ENCODE results near the gene PPP1R9B.

Gene PPP1R9B

DNA sequence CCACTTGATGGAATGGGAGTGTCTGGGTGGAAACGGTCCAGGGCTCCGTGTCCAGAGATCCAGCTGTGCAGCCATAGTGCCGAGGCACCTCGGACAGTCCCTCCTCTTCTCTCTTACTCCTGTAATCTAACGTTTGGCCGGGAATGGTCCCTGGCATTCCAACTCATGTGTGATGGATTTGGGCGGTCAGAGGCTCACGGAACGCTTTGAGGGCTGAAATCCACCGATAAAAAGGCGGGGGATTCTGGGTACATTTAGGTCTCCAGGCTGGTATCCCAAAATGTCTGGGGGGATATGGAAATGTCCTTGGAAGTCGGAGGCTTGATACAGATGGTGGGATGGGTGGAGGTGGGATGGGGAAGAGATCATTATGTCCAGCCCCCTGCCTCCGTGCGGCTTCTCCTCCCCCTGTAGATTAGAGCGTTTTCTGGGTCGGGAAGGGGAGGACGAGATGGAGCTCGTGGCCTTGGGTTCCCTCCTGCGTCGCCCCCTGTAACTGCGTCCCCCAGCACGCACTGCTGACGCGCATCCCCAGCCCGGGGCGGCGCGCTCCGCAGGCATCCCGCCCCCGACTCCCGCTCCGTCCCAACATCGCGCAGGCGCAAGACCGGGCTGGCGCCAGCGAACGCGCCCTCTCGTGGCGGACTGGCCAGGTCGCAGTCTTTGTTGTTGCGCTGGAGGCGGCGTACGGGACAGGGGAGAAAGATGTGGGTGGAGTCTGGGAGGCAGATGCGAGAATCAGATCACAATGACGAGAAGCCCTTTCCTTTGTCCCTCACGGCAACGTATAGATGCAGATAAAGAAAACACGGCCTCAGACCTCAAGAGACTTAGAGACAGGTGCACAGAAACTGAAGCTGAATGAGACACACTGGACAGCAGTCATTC lies 10.8 kb upstream of the PPP1R9B start:
- peak; percentile 92 to 93 (median 92) for DNase-seq (ENCODE audit: low read depth in 2 of 3, low spot score in 1 of 3)

DNA sequence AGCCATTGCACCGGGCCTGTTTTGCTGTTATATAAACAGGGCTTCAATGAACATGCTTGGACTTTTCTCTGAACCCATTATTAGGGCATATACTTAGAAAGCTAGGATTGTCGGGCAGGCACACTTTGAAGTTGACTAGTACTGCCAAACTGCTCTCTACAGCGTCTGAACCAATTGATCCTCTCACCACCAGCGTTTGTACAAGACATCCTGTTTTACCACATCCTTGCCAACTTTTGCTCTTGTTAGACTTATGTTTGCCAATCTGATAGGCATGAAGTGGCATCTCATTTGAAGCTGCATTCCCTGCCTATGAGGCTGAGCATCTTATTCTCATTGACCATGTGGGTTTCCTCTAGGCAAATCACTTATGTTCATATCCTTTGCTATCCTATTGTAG lies 7.4 kb upstream of the PPP1R9B start:
- DNase-seq (ENCODE audit: low read depth in 2 of 3, low spot score in 1 of 3), result no peak

DNA sequence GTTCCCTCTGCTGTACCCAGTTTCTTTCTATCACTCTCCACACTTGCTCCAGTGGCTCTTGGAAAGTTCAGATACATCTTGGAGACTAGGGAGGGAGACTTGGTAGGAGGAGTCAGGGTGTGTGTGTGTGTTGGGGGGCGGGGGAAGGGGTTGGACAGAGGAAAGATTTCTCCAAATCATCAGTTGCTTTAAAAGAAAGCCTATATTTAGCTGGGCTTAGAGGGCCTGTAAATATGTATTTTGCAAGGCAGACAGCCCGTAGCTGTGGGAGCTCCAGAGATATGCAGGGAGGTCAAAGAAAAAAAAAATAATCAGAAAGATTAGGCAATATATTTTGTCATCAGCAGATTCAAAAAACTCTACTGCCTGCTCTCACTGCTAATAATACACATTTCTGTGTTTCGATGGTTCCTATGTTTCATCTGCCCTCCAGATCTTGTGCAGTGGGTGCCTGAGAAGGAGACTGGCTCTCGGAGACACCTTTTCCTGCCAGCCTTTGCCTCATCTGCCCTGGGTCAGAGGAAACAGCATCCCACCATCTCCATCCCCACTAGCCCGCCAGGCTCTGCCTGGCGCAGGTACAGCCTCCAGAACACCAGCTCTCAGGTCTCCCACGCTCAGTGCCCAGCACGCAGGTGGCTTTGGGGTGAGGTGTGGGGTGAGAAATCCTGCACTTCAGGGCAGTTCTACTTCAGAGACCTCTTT lies 4.8 kb upstream of the PPP1R9B start:
- no peak for DNase-seq (ENCODE audit: low read depth in 2 of 3, low spot score in 1 of 3)

DNA sequence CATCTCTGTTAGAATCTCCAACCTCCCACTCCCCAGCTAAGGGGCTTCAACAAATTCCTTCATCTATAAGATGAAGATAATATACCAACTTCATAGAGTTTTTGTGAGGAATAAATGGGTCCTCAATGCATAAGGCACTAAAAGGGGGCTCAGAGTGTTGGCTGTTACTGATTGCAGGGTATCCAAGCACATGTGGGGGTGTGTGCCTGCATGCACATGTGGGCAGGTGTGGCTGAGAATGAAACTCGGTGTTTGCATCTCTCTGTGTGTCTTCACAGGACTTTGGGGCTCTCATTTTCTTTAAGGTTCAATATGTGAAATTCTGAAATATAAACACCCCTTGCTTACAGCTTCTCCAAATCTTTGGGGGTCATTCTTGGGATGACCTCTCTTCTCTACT lies 4.1 kb upstream of the PPP1R9B start:
- no peak for DNase-seq (ENCODE audit: low read depth in 2 of 3, low spot score in 1 of 3)

DNA sequence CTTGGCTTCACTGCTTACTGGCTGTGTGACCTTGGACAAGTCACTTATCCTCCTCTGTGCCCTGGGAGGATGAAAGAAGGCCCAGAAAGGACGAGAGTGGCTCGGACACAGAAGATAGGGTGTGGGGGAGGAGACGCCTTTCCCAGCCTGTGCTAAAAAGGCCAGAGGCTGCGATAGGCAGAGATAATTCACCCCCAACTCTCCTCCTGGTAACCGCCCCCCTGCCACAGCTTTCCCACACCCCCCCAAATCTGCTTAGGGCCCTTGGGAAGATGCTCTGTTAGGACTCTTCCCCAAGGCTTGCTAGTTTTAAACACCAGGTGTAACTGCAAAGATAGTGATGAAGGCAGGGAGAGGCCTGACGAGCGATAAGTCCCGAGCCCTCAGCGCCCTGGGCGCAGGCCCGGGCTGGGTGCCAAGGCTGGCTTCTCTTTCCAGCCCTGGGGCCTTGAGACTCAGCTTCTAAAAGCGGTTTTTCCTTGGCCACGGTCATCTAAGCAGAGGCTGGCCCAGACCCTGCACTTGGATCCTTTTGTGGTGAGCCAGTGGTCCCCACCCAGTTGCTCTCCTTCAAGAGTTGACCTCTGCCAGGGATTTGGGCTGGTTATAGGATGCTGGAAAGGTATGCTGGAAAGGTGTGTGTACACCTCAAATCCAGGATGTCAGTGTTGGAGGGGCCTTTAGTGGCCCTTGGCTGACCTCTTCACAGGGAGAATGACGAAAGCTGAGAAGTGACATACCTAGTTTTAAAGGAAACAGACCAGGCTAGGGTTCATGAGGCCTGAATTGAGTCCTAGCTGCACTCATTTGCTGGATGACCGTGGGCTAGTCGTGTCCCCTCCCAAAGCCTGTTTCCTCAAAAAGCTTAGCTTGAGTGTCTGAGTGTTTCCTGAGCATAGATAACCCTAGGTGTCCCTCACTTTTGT lies 3.4 kb upstream of the PPP1R9B start:
- no peak for DNase-seq (ENCODE audit: low read depth in 2 of 3, low spot score in 1 of 3)

DNA sequence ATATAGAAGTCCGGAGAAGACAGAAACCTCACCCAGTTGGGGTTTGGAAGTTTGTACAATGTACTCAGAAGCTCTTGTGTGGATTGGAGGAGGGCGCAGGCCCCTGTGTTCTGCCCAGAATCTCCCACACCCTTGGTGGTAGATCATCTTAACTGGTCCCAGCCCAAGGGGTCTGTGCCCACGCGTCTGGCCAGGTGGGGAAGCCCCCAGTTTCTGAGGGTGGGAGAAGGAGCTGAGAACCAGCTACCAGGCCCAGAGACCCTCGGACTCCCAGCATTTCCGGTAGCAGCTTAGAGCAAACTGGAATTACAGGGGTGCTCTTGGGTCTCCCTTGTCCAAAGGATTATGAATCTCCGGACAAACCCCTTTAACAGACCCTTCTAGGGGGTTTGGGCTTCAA lies 2.3 kb upstream of the PPP1R9B start:
- DNase-seq (ENCODE audit: low read depth in 2 of 3, low spot score in 1 of 3), result no peak

DNA sequence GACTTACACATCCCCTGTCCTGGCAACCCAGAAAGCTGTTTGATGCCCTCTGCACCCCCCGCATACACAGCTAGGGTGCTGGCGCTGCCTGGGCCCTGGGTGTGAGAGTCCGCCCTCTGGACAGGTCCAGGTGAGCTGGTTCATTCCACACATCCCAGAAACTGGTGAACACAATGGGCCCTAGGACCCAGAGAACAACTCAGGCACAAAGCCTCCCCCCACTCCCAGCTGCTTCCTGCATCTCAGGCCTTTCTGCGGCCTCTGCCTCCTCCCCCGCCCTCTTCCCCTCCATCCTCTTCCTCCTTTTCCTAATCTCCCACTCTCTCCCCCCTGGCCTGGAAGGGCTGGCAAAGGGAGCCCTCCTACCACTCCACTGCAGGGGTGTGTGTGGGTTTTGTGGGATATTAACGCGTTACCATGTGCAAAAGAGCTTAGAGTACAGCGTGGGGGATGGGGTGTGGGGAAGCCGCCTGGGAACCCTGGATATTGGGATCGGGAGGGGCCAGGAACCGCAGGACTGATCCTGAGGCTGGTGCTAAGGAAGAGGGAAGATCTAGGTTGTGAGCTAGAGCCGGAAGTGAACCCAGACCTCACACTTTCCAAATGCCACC lies 1.6 kb upstream of the PPP1R9B start:
- peak in 1 of 3 donors; percentile 42 for DNase-seq (ENCODE audit: low read depth in 2 of 3, low spot score in 1 of 3)

DNA sequence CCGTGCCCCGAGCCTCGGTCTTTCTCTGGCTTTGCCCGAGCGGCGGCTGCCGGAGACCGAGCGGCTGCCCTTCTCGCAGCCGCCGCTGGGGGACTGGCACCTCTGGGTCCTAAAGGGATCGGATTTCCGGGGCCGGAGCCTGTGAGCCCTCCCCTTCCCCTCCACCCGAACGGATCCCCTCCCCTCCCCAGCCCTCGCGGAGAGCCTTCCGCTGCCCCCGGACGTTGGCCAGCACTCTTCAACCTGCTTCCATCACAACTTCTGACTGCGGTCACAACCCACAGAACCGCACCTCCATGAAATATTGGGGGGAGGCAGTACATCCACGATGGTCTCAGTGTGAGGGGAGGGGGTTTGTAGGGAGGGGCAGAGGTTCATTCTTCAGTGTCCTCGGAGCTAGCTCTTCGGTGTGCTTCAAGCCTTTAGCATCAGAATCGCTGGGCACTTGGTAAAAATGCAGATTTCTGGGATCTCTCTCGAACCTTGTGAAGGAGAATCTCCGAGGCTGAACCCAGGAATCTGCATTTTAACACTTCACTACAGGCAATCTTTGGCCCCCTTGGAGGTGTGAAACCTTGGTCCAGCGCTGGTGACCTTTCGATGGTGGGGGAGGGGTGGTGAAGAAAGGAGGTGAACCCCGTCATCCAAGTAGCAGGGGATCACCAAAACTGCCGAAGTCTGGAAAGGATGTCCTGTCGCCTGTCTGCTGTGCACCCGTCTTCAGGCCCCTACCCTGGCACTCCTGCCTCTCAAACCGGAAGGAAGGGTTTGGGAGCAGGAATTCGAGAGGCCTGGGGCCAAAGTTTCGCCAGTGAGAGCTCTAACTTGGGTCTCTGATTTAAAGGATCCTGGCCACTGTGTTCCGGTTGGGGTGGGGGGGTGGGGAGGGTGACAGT lies 812 bp upstream of the PPP1R9B start:
- DNase-seq (ENCODE audit: low read depth in 2 of 3, low spot score in 1 of 3), result peak; percentile 78 to 84 (median 82)

DNA sequence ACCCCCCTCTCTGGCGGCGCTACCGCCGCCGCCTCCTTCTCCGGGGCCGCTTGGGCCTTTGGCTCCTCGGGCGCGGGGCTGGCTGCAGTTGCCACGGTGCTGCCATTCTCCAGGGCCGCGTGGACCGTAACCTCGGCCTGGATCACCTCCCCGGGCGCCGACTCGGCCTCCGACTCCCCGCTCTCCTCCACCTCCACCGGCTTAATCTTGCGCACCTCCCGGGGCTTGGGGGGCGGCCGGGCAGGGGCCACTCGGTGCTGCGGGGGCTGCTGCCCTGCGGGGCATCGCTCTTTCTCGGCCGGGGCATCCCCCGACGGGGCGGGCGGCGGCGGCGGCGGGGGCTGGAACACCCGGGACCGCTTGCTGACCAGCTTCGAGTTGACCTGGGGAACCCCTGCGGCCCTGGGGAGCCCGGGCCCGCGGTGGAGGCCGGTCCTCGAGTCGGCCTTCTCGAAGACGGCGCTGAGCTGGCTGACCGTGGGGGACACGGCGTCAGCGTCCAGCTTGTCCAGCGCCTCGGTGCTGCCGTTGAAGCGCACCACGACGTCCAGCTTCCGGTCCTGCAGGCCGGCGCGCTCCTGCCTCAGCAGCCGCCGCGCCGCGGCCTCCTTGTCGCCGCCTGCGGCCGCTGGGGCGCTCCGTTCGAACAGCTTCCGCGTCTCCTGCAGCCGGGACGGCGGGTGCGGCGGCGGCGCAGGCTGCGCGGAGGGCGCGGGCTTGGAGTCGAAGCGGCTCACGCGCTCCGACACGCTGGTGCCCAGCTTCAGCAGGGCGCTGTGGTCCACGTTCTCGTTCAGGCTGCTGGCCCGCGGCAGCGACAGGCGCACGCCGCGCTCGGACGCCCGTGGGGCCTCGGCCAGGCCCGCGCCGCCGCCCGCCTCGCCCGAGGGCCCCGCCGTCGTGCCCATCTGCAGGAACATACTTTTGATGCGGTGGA lies 792 bp downstream of the PPP1R9B start:
- peak in 1 of 3 donors; percentile 47 for DNase-seq (ENCODE audit: low read depth in 2 of 3, low spot score in 1 of 3)

DNA sequence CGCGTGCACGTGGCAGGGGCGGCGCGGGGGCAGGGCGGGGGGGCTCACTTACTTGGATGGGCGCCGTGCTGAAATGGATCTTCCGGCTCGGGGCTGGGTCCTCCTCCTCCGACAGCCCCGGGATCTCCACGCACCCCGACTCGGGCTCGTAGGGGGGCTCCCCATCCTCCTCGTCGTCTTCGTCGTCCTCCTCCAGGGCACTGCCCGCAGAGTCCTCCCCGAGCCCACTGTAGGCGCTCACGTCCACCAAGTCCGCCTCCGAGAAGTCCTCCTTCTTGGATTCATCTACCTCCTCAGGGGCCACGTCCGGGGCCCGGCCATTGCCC lies 1.4 kb downstream of the PPP1R9B start:
- DNase-seq (ENCODE audit: low read depth in 2 of 3, low spot score in 1 of 3), result no peak

DNA sequence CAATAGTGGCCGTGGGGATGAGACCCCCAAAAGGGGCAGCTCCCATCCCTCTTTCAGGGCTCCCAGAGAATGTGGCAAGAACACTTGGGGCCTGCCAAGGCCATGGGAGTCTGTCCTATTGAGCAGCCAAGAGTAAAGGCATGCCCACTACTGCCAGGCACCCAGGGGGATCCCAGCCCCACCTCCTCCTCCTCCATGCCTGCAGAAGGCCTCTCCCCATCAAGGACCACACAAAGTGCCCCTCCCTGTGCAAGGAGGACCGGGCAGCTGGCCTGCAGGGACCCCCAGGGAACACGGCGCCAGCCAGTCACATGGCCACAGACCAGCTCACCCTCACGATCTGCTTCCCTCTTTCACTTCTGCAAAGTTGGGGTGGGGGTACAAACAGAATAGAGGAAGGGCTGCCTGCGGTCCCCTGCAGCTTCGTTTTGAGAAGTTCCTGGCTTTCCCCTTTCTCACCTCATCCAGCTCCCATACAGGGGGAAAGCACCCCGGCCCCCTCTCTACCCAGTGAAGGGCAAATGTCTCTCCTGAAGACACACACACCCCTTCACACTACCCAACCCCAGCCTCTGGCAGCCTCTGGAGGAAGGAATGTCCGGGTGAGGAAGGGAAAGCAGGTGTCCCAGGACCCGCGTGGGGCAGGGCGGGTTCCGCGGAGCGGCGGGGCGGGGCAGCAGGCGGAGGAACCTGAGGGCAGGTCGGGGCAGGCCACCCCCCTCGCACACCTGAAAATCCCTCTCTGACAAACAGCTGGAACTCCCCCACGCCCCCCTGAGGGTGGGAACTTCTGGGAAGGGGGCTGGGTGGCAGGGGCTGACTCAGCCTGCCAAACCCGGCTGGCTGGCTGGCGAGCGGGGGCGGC lies 2.0 kb downstream of the PPP1R9B start:
- peak; percentile 59 to 64 (median 64) for DNase-seq (ENCODE audit: low read depth in 2 of 3, low spot score in 1 of 3)

DNA sequence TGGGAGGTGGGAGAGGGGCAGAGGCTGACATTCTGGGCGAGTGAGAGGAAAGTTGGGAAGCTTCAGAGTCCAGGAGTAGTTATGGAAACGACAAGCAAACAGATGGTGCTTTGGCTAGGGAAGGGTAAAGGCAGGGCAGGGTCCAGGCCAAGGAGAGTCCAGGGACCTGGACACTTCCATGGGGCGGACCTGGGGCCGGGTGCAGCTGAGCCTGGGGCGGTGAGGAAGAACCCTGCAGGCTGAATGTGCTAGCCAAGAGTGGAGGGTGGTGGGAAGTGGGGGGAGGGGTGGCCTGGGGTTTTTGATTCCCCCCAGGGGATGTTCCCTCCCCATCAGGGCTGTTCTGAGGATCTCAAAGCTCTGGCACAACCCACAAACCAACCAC lies 2.6 kb downstream of the PPP1R9B start:
- DNase-seq (ENCODE audit: low read depth in 2 of 3, low spot score in 1 of 3), result no peak

DNA sequence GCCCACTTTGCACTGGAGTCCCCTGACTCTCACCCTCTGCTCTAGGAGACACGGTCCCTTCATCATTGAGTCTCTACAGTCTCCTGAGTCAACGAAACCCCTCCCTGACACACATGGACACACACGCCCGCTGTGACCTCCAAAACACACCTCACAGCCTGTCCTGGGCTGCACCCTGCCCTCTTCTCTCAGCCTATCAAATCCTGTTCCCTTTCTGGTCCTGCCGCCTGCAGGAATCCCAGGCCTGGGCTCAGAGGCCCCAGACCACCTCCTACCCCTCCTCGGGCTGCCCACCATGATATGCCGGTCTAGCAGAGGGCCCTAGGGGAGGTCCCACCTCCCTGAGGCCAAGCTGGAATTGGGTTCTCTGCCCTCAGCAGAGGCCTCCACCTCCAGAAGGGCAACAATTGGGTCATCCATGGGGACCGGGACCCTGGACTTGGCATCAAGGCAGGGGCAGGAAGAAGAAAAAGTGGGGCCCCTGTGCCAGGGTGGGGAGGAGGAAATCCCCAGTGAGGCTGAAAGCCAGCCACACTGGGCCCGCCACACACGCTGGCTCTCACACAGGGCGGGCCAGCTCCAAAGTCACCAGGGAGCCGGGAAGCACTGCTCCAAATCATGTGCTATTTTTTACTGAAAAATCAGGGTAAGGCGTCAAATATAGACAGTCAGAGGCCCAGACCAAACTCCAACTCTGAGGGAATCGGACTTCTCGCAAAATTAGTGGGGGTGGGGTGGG lies 3.4 kb downstream of the PPP1R9B start:
- DNase-seq (ENCODE audit: low read depth in 2 of 3, low spot score in 1 of 3), result no peak

DNA sequence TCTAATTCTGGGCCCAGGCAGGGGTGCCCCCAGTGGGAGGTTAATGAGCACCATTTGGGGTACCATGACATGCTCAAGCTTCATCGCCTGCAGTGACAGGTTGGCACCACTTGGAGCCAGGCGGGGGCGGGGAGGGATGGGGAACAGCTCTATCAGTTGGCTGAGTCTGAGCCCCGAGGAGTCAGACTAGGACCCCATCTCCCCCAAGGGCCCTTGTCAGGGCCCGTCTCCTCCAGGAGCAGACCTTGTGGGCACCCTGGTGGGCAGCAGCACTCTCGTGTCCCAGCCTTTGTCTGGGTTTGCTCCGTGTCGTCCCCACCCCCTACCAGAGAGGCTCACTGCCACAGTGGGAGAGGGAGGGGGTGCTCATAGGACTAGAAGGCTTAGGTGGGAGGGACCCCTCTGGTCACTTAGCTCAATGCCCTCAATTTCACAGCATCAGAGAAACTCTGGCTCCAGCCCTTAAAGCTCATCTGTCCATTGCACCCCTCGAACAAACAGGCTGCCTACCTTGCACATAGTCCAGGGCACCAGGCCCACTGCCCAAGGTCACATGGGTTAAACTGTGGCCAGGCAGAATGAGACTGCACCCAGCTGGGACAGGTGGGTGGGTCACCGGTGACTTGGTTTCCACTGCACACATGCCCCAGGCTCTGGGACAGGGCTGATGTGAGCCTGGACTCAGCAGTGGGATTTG lies 4.1 kb downstream of the PPP1R9B start:
- no peak for DNase-seq (ENCODE audit: low read depth in 2 of 3, low spot score in 1 of 3)

DNA sequence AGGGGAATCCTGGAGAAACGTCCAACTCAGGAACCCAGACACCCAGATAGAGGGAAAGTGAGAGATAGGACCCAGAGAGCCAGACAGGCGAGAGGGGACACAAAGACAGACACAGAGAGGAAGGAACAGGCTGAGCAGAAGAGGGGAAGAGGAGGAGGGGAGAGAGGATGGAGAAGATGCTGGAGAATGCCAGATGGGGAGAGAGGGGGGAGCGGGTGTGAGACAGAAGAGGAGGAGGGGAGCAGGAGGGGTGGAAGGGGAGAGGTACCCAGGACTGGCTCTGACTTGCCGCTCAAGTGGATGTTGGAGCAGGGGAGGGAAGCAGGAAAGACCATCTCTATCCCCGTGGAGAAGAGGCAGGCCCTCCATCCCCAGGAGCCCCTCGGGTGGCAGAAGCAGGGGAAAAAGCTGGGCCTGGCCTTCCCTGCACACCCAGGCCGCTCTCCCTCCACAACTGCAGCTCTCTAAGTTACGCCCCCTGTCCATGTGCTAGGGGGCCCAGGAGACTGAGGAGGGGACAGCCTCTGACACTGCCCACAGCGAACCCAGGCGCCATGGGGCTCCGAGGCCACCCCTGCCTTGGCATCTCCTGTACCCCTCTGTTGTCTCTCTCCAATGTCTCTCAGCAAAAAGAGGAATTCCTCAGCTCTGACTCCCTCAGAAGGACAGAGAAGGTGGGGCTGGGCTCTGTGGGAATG lies 4.8 kb downstream of the PPP1R9B start:
- no peak for DNase-seq (ENCODE audit: low read depth in 2 of 3, low spot score in 1 of 3)

DNA sequence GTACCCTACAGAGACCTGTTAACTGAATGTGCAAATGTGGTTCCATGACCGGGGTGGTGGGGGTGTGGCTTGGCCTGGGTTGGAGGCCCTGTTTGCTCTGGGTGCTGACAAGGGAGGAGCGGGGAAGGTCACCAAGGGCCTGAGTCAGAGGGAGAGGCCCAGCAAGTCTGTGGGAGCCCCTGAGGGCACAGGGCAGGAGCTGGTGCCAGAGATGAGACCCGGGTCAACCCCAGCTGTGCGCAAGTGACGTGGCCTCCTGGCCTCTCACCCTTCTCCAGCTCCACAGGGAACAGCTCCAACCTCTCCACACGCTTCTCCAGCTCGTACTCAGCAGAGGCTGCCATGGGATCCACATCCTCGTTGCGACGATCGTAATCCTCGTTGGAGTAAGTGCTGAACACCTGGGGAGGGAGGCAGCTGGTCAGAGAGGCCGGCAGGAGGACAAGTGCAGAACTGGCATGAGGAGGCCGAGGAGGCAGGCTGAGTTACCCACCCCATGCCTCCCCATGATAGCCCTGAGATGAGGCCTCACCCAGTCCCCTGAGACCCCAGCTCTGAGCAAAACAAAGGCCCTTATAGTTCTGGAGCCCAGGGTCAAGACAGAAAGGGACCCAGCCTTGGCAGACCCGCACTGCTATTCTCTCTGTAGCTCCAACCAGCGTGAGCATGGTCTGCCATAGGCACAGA lies 5.5 kb downstream of the PPP1R9B start:
- DNase-seq (ENCODE audit: low read depth in 2 of 3, low spot score in 1 of 3), result no peak

All from stimulated activated CD4-positive, alpha-beta T cell treated with anti-CD3 and anti-CD28 coated beads, Interleukin-12 subunit alpha, Interleukin-12 subunit beta, amount 100 ng/mL, for 48 hours (primary cell).